ENCODE results near the gene C14orf39. TPM values are rescaled to one million over a fixed set of nuclear protein-coding genes. Genes with fewer than 3 reads are reported as not detected.

C14orf39 gene
- 0.75 and 1.2 TPM in 2 replicates for total RNA-seq (2021; fragmentation: NEBNext Ultra II Directional; extraction: Animal tissue kit (Norgen Biotek cat#: 25700))
- polyA plus RNA-seq (2011; rRNA removed), result 0.05 and 0.18 TPM in 2 replicates
- 0.52 TPM for polyA plus RNA-seq (2011; cell fraction: cytosol; rRNA removed)
- polyA plus RNA-seq (2011; cell fraction: nucleus; rRNA removed), result 0.10 TPM
- polyA plus RNA-seq (2012, experiment 1 of 2), result 0.25 to 1.3 TPM (median 0.53 TPM) in 4 replicates
- 0.05 TPM for polyA plus RNA-seq (2012, experiment 2 of 2)
- polyA plus RNA-seq (2013, experiment 1 of 2), result 2.2 TPM
- polyA plus RNA-seq (2013, experiment 2 of 2), result 2.3 TPM
- not detected in 2 replicates for polyA minus RNA-seq (2011; rRNA and poly(A)+ RNA removed)
- not detected for polyA minus RNA-seq (2011; cell fraction: cytosol; rRNA and poly(A)+ RNA removed)
- polyA minus RNA-seq (2011; cell fraction: nucleus; rRNA and poly(A)+ RNA removed), result 0.40 TPM
- long read RNA-seq, experiment 1, result 0 reads
- long read RNA-seq, experiment 2, partial matches to known transcripts, result 1 of 1 reads
- long read RNA-seq, experiment 2, other reads (novel, unspliced or antisense), result 0 of 1 reads

DNA sequence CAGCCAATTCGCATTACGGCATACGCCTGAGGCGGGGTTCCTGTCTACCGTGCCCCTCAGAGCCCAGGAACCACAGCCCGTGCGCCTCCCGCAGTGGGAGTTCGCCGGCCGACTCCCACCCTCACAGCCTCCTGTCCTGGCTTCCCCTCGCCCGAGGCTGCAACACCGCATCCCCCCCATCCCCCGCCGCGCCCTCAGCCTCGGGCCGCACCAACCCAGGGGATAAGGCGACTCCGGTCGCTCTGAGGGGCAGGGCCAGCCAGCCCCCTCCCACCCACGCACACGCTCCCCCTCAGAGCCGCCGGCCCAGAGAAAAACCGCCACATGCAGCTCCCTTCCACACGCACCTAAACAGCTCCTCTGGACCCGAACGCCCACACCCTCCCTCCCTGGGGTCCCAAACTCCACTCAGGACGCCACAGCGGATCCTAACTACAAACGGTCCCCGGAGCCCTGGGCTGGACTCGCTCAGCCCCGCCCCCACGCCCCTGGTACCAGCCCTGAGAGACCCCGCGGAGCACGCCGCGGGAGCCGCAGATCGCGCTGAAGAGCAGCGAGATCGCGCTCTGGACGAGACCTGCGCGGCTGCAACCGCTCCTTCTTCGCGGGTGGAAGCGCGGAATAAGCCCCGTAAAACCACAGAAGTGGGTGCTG lies at the start of gene C14orf39:
TSS of gene C14orf39 (minus strand) at position 466 of the 654 bp plus-strand sequence. CDS start 985 bp downstream, outside the sequence.
- FAIRE-seq (no peak), DNase-seq (ENCODE audit: low read depth in 1 of 2, low spot score in 2 of 2) (peak in 1 of 2 experiments; percentile 69)
- Histone ChIP-seq H2BK15ac (ENCODE audit: low read length) (no peak within 1 kb of the TSS; the same call in 1 of the 2 replicates), H2BK12ac (ENCODE audit: low read depth, low read length) (no peak within 1 kb of the TSS), H4K5ac (ENCODE audit: insufficient read length, low read depth, low read length) (no peak within 1 kb of the TSS), H4K20me1 (replicated peaks in 1 of 2; ENCODE audit: control insufficient read depth in 1 of 2, insufficient read depth in 2 of 2, low read length in 2 of 2) (no peaks in the 10 kb centered on the region), H2BK120ac (replicated peaks; ENCODE audit: low read depth, low read length) (no peak within 1 kb of the TSS), H3K23ac (ENCODE audit: insufficient read length) (no peak within 1 kb of the TSS), H3K18ac (ENCODE audit: extremely low read depth, low read length) (peak within 1 kb of the TSS; percentile 95), H3K9ac (replicated peaks in 1 of 4; ENCODE audit: extremely low read depth in 1 of 4, low read depth in 3 of 4, low read length in 3 of 4) (peak within 1 kb of the TSS in 3 of 4 experiments; percentile 39 to 73 (median 50); a peak in 6 of 7 replicates), H3K23me2 (ENCODE audit: low read depth, low read length) (peaks cover 3% of the 10 kb centered on the region), H3K79me2 (ENCODE audit: control insufficient read depth in 1 of 2, insufficient read depth in 2 of 2, low read length in 2 of 2) (no peaks in the 10 kb centered on the region), H3K27ac (ENCODE audit: low read depth, low read length) (no peak within 1 kb of the TSS), H3K56ac (replicated peaks; ENCODE audit: insufficient read length, low read depth, low read length) (no peak within 1 kb of the TSS), H2BK5ac (ENCODE audit: low read depth, low read length) (peak within 1 kb of the TSS; percentile 72; the same call in 1 of the 2 replicates), H3K79me1 (ENCODE audit: low read depth, low read length) (no peaks in the 10 kb centered on the region), H4K8ac (ENCODE audit: extremely low read depth, insufficient read depth, low read length) (peak within 1 kb of the TSS; percentile 84; the same call in 1 of the 2 replicates), H3K9me3 (ENCODE audit: insufficient read depth in 2 of 2, low read depth in 1 of 2, low read length in 1 of 2) (no peaks in the 10 kb centered on the region), H3K4me3 (ENCODE audit: extremely low read depth in 1 of 4, insufficient read depth in 2 of 4, low read depth in 3 of 4, low read length in 4 of 4) (peak within 1 kb of the TSS; percentile 47 to 66 (median 59)), H3K27me3 (replicated peaks in 1 of 4; ENCODE audit: control insufficient read depth in 3 of 4, extremely low read depth in 1 of 4, insufficient read depth in 3 of 4, low read length in 3 of 4) (peaks cover 0 to 29% (median 16%) of the 10 kb centered on the region in 4 experiments; a peak in 6 of 7 replicates), H3K4me1 (replicated peaks in 1 of 4; ENCODE audit: control insufficient read depth in 3 of 4, insufficient read depth in 4 of 4, low read length in 3 of 4) (no peaks in the 10 kb centered on the region), H2BK20ac (ENCODE audit: low read length) (no peak within 1 kb of the TSS), H3K36me3 (ENCODE audit: control insufficient read depth in 2 of 4, insufficient read depth in 4 of 4, low read length in 3 of 4) (no peaks in the 10 kb centered on the region), H3K14ac (ENCODE audit: insufficient read length) (no peak within 1 kb of the TSS), H3K4me2 (ENCODE audit: insufficient read depth in 1 of 2, low read depth in 2 of 2, low read length in 2 of 2) (peak within 1 kb of the TSS; percentile 68 to 86), H4K91ac (replicated peaks; ENCODE audit: insufficient read length, low read length) (no peak within 1 kb of the TSS), H3K4ac (replicated peaks; ENCODE audit: insufficient read length, low read depth, low read length) (no peak within 1 kb of the TSS), H2AFZ (ENCODE audit: low read length) (peak within 1 kb of the TSS; percentile 93), H2AK5ac (ENCODE audit: low read depth, low read length) (no peak within 1 kb of the TSS)
- POLR2A ChIA-PET (ENCODE audit: partially characterized antibody), result no interaction called here
- CTCF ChIA-PET (ENCODE audit: partially characterized antibody), result no interaction called here
- 2% methylated on average over 41 of the region's 57 CpGs; no CpG with 5 or more reads in 1 of the 2 experiments for WGBS, 2 experiments (ENCODE audit: extremely low coverage in 1 of 2, insufficient coverage in 1 of 2, insufficient read length in 1 of 2, insufficient replicate concordance in 2 of 2, low coverage in 1 of 2, low lambda C conversion rate in 2 of 2, missing lambda C conversion rate in 1 of 2)
- peak in 1 of 2 experiments; percentile 54; a peak in 2 of 3 replicates for TF ChIP-seq POLR2A (IDR thresholded peaks at IDR 0.05; ENCODE audit: control extremely low read depth in 1 of 2, low read depth in 2 of 2, low read length in 2 of 2)
- TF ChIP-seq POLR2AphosphoS5 (IDR thresholded peaks at IDR 0.05; ENCODE audit: low read depth, low read length), result no peak
- peak; percentile 14; the same call in 1 of the 2 replicates for TF ChIP-seq TAF1 (IDR thresholded peaks at IDR 0.05; ENCODE audit: low read depth, low read length)
- TF ChIP-seq GTF2F1 (IDR thresholded peaks at IDR 0.05; ENCODE audit: borderline replicate concordance, low read depth, low read length), result no peak
- TF ChIP-seq CEBPB (IDR thresholded peaks at IDR 0.05; ENCODE audit: low read depth, low read length), result no peak
- TF ChIP-seq TEAD4 (IDR thresholded peaks at IDR 0.05; ENCODE audit: low read depth, low read length), result no peak
- no peak for TF ChIP-seq ATF3 (IDR thresholded peaks at IDR 0.05; ENCODE audit: insufficient read depth, low read depth, low read length)
- no peak for TF ChIP-seq SIRT6 (IDR thresholded peaks at IDR 0.05; ENCODE audit: low read length)
- TF ChIP-seq TCF12 (IDR thresholded peaks at IDR 0.05; ENCODE audit: low read depth, low read length), result no peak
- TF ChIP-seq KDM5A (IDR thresholded peaks at IDR 0.05; ENCODE audit: low read length), result no peak
- TF ChIP-seq BACH1 (IDR thresholded peaks at IDR 0.05; ENCODE audit: low read length), result 0 out of 2 replicates have a peak, but pooled peaks have one; percentile 40
- no peak for TF ChIP-seq ZNF274 (IDR thresholded peaks at IDR 0.05; ENCODE audit: borderline replicate concordance, extremely low read depth, low read length)

Measured in H1 (cell line).